GM13976 (cell line): Measurements from ENCODE around the gene SPTBN4.

Experiments
- DNase-seq: peaks from one replicate; pipeline ENCODE4 v3.0.0; 2012; ENCODE audit warnings: low spot score
- in situ Hi-C: fragments of 300-500 bp; cut with MboI; formaldehyde crosslinking; loops from one replicate; pipeline ENCODE4 v1.12.0; 2022; ENCODE audit warnings: low sequenced_read_pairs, mixed read lengths, inconsistent platforms; ENCODE audit not compliant: unreplicated experiment
- TF ChIP-seq, protein P1 (sequence below): IDR thresholded peaks from 2 replicates; pipeline ENCODE4 v1.5.1; 2012; ENCODE audit warnings: borderline replicate concordance, mild to moderate bottlenecking; ENCODE audit not compliant: insufficient read depth; ENCODE audit errors: extremely low read depth, missing control alignments, control extremely low read depth

Gene SPTBN4

DNA sequence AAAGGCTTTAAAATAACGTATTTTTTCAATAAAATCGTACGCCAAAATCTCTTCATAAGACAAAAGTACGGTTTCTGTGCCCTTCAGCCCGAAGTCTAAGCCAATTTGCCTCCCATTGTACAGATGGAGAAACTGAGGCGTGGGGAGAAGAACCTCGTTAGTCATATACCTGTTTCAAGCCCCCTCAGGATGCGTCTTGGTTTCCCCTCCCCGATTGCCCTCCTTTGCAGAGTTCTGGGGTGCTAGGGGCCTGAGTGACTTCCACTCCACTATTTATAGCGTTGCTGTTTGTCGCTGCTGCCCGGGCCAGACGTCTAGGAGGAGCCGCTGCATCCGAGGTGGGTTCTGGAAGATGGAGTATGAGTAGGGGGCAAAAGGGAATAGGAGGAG lies 132.1 kb downstream of the SPTBN4 start:
- TF ChIP-seq, protein P1, sequence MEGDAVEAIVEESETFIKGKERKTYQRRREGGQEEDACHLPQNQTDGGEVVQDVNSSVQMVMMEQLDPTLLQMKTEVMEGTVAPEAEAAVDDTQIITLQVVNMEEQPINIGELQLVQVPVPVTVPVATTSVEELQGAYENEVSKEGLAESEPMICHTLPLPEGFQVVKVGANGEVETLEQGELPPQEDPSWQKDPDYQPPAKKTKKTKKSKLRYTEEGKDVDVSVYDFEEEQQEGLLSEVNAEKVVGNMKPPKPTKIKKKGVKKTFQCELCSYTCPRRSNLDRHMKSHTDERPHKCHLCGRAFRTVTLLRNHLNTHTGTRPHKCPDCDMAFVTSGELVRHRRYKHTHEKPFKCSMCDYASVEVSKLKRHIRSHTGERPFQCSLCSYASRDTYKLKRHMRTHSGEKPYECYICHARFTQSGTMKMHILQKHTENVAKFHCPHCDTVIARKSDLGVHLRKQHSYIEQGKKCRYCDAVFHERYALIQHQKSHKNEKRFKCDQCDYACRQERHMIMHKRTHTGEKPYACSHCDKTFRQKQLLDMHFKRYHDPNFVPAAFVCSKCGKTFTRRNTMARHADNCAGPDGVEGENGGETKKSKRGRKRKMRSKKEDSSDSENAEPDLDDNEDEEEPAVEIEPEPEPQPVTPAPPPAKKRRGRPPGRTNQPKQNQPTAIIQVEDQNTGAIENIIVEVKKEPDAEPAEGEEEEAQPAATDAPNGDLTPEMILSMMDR: no peak
- in situ Hi-C loops: no loop called here
- no peak for DNase-seq

DNA sequence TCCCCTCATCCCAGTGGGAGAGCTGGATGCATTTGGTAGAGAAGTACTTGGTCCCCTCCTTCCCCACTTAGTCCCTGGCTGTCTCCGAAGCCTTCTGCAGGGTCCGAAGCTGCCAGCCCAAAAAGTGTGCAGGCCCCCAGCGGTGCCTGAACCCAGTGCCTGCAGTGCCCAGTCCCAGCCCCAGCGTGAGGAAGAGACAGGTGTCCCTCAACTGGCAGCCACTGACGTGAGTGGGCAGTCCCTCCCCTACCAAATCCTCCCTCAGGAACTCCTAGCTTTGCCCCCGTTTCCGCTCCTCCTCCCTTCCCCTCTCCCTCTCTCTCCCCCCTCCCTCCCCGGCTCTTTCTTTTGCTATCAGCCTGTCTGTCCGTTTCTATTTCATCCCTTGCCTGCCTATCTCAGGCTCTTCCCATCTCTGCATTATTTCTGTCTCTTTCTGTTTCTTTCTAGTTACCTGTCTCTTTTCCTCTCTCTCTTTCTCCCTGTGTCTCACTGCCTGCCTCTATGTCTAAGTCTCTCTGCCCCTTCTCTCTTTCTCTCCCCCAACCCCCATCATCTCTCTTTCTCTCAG lies 132.6 kb downstream of the SPTBN4 start:
- DNase-seq: no peak
- in situ Hi-C loops: no loop called here
- TF ChIP-seq, protein P1: no peak

DNA sequence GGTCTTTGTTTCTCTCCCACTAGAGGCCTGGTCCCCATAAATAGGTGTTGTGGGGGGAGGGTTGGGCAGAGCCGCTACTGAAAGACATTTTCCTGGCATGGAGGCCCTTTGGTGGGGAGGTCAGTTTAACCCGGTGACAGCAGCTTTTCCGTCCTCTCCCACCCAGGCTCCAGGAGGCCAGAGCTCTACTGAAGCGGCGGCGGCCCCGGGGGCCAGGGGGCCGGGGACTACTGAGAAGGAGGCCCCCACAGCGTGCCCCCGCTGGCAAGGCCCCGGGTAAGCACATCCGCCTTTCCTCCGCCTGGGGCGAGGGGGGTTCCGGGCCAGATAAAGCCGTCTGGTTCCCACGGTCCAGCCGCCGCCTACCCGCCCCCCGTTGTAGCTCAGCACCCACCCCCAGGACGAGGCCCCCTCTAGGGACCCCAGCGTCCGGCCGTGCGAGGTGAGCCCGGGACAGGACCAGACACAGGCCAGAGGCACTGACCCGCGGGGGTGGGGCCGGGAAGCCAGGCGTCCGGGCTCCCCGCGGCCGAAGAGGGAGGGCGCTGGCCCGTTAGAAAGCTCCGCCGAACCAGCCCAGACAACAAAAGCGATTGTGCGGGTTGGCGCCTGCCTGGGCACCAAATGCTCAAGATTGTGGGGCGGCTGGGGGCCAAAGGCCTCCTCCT lies 133.2 kb downstream of the SPTBN4 start:
- no peak for DNase-seq
- in situ Hi-C loops: loop anchor here (25.0 kb wide), 1 partner anchor 288 kb away; no protein-coding TSS in a partner anchor
- TF ChIP-seq, protein P1: no peak

- no peak for DNase-seq
- in situ Hi-C loops: loop anchor here (25.0 kb wide), 1 partner anchor 288 kb away; no protein-coding TSS in a partner anchor
- TF ChIP-seq, protein P1: no peak
Observed at GRCh38 chr19:40600570-40601133, 133.9 kb downstream of the SPTBN4 start.

DNA sequence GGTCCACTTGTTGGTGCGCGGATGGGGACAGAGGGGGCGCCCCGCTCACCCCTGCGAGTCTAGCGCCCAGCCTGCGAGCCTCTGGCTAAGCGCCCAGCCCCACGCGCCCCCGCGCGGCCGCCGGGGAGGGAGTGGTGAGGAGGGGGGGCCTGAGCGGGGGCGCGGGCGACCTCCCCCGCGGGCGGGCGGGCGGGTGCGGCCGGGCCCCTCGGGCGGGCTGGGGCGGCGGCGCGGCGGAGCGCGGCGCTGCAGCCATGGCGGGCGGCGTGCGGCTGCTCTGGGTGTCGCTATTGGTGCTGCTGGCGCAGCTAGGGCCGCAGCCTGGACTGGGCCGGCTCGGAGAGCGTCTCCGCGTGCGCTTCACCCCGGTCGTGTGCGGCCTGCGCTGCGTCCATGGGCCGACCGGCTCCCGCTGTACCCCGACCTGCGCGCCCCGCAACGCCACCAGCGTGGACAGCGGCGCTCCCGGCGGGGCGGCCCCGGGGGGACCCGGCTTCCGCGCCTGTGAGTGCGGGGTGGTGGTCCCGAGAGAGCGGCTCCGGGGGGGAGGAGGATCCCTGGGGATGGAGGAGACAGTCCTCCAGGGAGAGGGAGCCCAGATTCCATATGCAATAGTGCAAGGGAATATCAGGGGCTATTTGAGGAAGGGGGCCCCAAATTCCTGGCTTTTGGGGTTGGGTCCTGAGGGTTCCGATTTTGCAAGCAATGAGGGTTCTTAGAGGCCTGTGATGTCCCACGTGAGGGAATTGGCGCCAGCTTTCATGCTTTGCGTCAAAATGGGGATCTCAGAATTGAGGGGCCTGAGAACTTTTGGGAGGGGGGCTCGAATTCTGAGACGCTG lies 134.6 kb downstream of the SPTBN4 start, which contains the start of gene LTBP4:
Gene LTBP4, plus strand, starts transcription at position 236 of the 841 bp plus-strand sequence. Its CDS starts 19 bp downstream, at position 255.
- in situ Hi-C loops: loop anchor here (25.0 kb wide), 1 partner anchor 289 kb away; no protein-coding TSS in a partner anchor
- DNase-seq: no peak
- TF ChIP-seq, protein P1: peak; percentile 27

- TF ChIP-seq, protein P1: no peak
- in situ Hi-C loops: loop anchor here (25.0 kb wide), 1 partner anchor 291 kb away; no protein-coding TSS in a partner anchor
- DNase-seq: no peak
Observed at GRCh38 chr19:40603071-40603388, 136.2 kb downstream of the SPTBN4 start.
